ENCODE results near the gene ACYP1.

ACYP1 gene

GRCh38 chr14:75063491-75064204 is at the start of gene ACYP1:
Gene ACYP1 (minus strand): TSS chr14:75064024. CDS start chr14:75063553, 471 bp downstream.
- DNase-seq (ENCODE audit: low spot score), result peak; percentile 87

- DNase-seq (ENCODE audit: low spot score), result no peak
Observed at GRCh38 chr14:75109877-75110276, 46.1 kb upstream of the ACYP1 start.

- DNase-seq (ENCODE audit: low spot score), result no peak
Observed at GRCh38 chr14:75107186-75107585, 43.4 kb upstream of the ACYP1 start.

- no peak for DNase-seq (ENCODE audit: low spot score)
Observed at GRCh38 chr14:75101491-75101890, 37.7 kb upstream of the ACYP1 start.

- DNase-seq (ENCODE audit: low spot score), result no peak
Observed at GRCh38 chr14:75098682-75099081, 34.9 kb upstream of the ACYP1 start.

- no peak for DNase-seq (ENCODE audit: low spot score)
Observed at GRCh38 chr14:75098212-75098611, 34.4 kb upstream of the ACYP1 start.

GRCh38 chr14:75096959-75097358 is 33.1 kb upstream of the ACYP1 start:
- no peak for DNase-seq (ENCODE audit: low spot score)

- DNase-seq (ENCODE audit: low spot score), result no peak
Observed at GRCh38 chr14:75095690-75096089, 31.9 kb upstream of the ACYP1 start.

GRCh38 chr14:75094896-75095295 is 31.1 kb upstream of the ACYP1 start:
- no peak for DNase-seq (ENCODE audit: low spot score)

GRCh38 chr14:75092698-75093097 is 28.9 kb upstream of the ACYP1 start:
- DNase-seq (ENCODE audit: low spot score), result no peak

GRCh38 chr14:75091251-75091650 is 27.4 kb upstream of the ACYP1 start:
- DNase-seq (ENCODE audit: low spot score), result no peak

GRCh38 chr14:75090353-75090752 is 26.5 kb upstream of the ACYP1 start:
- no peak for DNase-seq (ENCODE audit: low spot score)

GRCh38 chr14:75088566-75089373 is 24.9 kb upstream of the ACYP1 start:
- peak; percentile 57 for DNase-seq (ENCODE audit: low spot score)

- DNase-seq (ENCODE audit: low spot score), result no peak
Observed at GRCh38 chr14:75088153-75088552, 24.3 kb upstream of the ACYP1 start.

- DNase-seq (ENCODE audit: low spot score), result no peak
Observed at GRCh38 chr14:75084513-75084912, 20.7 kb upstream of the ACYP1 start.

- DNase-seq (ENCODE audit: low spot score), result no peak
Observed at GRCh38 chr14:75083271-75083670, 19.4 kb upstream of the ACYP1 start.

- no peak for DNase-seq (ENCODE audit: low spot score)
Observed at GRCh38 chr14:75081660-75082229, 17.9 kb upstream of the ACYP1 start.

- no peak for DNase-seq (ENCODE audit: low spot score)
Observed at GRCh38 chr14:75079521-75079920, 15.7 kb upstream of the ACYP1 start.

GRCh38 chr14:75077794-75078193 is 14.0 kb upstream of the ACYP1 start:
- no peak for DNase-seq (ENCODE audit: low spot score)

GRCh38 chr14:75070383-75070782 is 6.6 kb upstream of the ACYP1 start:
- DNase-seq (ENCODE audit: low spot score), result no peak

GRCh38 chr14:75069811-75070145 is 6.0 kb upstream of the ACYP1 start:
- DNase-seq (ENCODE audit: low spot score), result no peak

GRCh38 chr14:75069121-75069810 is 5.4 kb upstream of the ACYP1 start, which contains the start of gene ZC2HC1C:
Gene ZC2HC1C (plus strand): TSS chr14:75069641. CDS start chr14:75070574, 933 bp downstream.
- DNase-seq (ENCODE audit: low spot score), result peak; percentile 94

Data from globus pallidus (tissue), 1 donor.